Measurements from ENCODE around the gene NEUROG1.
A peak's percentile ranks its signal among the peaks of the same experiment; 100 is the strongest.

The NEUROG1 gene

DNA sequence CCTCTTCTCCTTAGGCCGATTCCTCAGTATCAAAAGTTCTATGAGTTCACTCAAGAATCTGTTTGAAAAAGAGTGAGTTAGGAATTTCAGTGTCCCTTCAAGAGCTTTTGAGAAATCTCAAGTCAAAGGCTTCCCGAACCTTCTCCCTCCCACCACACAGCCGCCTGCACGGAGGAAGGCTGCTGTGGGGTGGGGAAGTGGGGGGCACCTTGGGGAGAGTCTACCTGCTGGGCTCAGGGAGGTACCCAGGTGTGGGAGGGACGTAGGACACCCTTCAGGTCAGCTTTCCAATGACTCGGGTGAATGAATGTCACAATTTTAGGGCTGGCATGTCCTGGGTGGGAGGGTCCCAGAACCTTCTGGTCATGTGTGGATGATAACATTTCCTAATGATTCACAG lies 25.5 kb upstream of the NEUROG1 start:
- no peak for DNase-seq

DNA sequence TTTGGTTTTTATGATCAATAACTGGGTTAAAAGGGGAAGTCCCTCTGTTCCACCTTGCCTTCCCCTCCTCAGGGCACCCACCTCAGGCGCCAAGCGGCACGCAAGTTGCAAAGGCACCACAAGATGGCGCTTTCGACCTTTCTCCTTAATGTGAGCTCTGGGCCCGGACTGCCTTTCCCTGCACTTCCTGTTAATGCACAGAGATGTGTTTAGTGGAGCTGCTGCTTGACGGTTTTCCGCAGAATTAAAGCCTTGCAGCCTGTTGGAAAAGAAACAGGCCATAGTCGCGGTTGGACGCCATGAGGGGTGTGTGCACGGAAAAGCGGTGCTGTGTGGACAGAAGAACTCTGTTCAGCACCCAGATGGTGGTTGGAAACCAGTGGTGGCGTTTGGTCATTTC lies 25.1 kb upstream of the NEUROG1 start:
- peak; percentile 47 for DNase-seq

DNA sequence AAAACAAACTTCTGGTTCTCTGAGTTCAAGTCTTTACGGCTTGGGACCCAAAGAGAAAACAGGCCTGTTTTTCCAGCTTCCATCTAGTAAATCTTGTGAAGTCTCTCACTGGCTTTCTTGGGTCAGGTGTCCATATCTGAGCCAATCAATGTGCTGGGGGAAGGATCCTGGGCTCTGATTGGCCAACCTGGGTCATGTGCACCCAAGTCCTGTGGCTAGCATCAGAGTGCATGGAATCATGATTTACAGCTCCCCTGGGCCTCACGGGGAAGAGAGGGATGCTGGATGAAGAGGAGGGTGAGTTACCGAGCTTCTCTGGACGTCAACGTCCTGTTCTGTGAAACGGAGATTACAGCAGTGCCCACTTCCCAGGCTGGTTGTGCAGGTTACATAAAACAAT lies 23.6 kb upstream of the NEUROG1 start:
- DNase-seq = no peak

DNA sequence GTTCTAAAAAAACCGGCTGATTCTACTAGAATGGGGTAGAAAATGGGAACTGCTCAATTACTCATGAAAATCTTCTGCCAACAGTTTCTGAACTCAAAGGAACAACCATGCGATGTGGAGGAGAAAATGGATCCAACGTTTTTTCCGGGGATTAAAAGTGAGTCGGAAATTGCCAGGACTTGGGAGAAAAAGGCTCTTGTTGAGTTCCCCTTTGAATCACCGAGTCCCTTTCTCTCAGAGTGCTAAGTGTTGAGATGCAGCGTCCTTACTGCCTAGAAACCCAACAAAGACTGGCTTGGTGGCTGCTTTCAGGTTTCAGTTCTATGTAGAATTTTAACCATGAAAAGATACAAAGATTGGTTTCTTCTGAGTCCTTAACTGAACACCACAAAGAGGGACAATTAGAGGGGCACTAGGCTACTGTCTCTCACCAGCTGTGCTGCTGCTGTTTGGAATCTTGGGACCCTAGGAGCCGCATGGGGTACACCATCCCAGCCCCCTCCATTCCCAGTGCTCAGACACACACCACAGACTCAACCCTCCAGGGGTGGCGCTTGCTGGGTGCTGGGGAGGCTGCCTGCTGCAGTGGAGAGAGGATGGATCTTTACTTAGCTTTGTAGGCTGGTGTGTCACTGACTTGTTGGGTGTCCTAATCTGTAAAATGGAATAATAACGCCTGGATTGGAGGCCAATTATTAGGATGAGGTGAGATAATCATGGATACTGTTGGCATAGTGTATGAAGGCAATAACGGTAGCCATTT lies 21.5 kb upstream of the NEUROG1 start:
- DNase-seq = no peak

DNA sequence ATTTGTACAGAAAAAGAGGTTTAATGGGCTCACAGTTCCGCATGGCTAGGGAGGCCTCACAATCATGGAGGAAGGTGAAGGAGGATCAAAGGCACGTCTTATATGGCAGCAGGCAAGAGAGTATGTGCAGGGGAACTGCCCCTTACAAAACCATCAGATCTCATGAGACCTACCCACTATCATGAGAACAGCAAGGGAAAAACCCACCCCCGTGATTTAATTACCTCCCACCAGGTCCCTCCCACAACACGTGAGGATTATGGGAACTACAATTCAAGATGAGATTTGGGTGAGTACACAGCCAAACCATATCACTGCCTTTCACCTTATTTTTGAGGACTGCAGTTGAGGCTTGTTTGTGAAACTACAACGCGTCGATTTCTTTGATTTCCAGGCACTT lies 20.9 kb upstream of the NEUROG1 start:
- DNase-seq = no peak

DNA sequence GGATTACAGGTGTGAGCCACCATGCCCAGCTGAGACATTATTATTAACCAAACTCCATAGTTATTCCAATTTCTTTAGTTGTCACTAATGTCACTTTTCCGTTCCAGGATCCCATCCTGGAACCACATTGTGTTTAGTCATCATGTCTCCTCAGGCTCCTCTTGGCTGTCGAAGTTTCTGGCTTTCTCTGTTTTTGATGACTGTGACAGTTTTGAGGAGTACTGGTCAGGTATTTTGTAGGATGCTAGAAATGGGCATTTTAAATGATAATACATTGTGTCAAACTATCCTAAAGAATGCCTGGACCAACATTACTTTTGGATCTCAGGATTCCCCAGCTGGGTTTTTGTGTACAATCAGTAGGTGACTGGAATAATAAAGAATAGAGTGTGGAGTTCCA lies 19.8 kb upstream of the NEUROG1 start:
- no peak for DNase-seq

DNA sequence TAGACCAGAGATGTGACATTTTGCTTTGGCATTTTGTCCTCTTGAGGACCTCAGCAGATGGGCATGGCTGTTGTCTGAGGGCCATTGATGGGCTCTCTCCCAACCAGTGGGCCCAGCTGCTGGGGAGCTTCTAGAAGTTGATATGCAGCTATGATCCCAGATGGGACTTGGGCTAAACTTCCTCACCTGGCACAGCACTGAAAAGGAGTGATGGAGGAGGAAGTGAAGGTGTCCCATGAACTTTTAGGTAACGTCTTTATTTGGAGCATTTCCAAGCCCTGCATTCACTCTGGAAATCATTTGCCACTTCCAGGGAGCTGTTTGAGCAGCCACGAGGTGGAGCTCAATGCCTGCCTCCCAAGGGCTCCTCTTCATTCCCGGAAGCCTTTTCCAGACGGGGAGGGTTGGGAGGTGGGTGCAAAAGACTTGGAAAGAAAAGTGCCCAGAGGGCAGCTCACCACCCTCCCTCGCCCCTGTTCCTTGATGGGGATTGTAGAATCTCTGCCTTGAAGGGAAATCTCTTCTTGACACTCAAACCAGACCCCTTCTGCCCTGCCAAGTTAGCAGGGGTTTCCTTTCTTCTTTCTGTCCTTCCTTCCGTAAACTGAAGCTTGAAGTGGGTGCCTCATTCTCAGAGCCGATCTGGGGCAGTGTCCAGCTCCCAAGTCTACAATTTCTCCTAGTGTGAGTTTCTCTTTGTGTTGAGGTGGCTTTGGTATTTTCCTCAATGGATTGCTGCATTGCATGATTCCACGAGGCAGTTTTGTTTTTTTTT lies 18.1 kb upstream of the NEUROG1 start:
- DNase-seq = peak; percentile 40

DNA sequence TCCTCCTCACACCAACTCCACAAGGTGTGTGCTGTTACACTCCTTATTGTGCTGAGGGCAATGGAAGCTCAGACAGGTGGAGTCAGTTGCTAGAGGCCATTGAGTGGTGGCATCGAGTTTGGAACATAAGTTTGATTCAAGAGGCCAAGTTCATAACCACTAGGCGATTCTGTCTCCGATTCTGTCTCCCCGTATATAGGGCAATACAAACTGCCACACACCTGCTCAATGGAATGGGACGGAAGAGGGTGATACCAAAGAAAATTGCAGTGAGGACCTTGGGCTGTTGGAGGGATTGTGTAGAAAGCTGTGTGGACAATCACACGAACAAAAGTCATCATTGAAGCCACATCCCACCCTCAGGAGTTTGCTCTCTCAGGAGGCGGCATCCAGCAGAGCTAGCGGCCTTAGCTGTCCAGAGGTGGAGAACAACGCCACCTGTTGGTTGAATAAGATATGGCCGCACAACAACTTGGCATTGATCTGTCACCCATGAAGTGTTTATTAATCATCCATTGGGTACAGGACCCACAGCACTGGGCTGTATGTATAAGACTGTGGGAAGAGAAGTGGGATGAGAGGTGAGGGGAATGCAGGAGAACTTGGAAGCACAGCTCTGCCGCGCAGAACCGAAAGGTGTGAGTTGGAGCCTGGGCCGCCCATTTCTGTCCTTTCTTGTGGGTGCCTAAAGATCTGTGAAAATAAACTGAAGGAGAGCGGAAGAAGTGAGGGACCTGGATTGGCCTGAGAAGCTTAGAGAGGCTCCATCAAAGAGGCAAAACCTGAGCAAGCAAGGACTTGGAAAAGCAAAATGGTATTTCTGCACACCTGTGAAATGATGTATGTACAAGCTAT lies 16.1 kb upstream of the NEUROG1 start:
- DNase-seq = peak; percentile 66

DNA sequence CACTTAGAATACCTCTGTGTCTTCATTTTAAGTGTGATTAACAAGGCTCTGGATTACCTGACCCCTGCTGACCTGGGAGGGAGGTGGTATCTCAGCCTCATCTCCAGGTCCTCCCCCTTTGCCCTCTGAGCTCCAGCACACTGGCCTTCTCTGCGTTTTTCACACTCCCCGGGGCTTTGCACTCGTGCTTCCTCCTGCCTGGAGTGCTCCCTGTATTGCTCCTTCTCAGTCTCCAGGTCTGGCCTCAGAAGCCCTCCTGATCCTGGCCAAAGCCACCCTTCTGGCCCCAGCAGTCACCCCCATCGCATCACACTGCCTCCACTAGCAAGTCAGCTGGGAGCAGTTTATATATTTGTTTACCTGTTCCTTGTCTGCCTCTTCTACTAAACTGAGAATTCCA lies 13.6 kb upstream of the NEUROG1 start:
- no peak for DNase-seq

DNA sequence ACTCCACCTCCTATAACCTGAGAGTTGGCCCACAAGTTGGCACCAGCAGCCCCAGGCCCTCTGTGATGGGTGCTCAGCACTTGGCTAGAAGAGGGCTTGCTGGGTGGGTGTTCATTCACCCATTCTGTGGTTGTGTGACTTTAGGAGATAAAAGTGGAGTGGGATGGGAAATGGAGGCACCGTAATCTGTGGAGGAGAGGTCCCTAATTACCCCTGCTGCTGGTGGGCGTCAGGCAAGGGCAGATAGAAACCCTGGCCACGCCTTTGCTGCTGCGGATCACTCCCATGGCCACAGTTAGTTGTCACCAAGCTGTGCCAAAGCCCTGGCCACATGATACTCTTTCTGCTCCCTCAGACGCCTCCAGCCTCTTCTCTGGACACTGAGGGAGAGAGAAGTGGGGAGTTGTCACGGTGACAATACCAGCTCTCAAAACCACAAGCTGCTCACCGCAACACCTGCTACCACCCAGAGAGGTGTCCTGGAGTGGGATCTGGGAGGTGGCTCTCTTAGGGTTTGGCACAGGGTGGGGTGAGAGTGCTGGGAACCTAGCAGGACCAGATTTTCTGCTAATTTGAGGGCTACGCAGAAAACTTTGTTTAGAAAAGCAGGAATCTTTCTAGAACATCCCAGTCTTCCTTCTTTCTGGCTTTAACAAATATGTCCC lies 12.0 kb upstream of the NEUROG1 start:
- peak; percentile 77 for DNase-seq

DNA sequence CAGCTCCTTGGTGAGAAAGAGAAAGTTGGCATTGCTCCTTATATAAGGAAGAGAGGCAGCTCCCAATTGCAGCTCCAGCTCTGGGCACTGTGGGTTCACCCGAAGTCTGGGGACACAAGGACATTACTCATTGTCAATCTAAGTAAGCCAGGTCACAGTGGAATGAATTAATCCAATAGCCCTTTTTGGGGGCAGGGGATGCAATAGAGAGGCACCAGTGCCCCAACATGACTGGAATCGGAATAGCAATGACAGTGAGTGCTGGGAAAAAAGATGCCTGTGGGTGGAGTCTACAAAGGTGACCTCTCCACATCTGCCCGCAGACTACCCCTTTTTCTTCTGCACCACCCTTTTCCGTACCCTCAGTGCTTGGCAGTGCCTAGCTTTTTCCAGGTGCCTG lies 11.1 kb upstream of the NEUROG1 start:
- DNase-seq = no peak

DNA sequence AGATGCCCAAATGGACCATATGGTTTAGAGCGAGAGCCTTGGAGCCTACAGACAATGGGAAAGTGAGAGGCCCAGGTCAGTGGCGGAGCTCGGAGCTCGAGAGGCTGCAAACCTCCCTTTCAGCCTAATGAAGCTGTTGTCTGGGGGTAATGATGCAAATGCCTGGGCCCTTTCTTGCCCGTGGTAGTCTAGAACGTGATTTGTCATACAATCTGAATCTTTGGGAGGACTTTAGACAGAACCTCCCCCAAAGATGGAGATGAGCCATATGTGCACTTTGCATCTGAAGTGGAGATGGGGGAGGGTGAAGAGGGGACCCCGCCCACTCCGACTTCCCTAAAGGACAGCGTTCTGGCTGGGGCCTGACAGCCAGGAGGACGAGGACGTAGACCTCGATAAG lies 10.3 kb upstream of the NEUROG1 start:
- DNase-seq = no peak

DNA sequence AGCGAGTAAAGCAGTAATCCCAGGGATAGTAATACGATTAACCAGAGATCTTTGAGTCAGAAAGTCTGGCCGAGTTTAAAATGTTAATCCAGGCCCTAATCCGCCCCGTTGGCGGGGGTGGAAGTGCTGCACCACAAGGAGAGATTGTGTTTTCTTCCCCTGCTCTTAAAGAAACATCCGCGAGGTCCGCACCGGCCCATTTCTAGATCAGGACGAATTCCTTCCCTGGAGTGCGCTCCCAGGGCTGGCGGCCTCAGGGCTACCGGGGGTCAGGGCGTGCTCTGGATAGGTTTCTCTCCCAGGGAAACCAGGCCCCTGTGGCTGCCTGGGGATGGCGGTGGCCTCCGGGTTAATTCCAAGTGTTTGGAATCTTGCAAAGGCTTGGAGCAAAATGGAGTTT lies 9.3 kb upstream of the NEUROG1 start:
- DNase-seq = no peak

DNA sequence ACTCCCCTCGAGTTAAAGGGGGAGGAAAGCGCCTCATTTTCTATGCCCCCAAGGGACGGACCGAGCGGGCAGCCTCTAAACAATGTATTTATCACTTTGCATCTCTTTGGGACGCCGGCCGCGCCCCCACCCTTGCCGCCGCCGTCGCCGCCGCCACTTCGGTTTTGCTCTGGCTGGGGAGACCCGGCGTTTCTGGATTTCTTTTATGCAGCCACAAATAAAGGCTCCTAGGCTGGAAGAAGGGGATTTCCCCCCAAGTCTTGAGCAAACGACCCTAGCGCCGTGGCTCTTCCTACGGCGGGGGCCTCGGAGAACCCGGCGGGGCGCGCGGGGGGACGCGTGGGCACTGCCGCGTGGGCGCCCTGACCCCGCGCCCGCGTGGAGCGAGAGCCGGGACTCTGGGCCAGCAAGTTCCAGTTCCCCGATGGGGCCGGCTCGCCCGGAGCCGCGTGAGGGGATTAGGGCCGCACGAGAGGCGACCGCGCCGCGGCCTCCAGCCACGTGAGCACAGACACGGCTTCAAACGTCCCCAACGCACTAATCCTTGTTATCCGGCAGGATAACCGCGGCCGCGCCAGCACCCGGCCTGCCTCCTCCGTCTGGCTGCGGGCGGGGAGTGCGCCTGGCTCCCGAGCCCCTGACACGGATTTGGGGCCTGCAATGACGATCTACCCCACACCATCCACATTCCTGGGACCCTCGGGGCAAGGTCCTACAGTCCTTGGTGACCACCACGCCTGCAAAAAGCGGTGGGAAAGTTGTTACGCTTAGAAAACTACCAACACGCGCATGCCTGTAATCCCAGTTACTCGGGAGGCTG lies 7.9 kb upstream of the NEUROG1 start:
- DNase-seq = no peak

DNA sequence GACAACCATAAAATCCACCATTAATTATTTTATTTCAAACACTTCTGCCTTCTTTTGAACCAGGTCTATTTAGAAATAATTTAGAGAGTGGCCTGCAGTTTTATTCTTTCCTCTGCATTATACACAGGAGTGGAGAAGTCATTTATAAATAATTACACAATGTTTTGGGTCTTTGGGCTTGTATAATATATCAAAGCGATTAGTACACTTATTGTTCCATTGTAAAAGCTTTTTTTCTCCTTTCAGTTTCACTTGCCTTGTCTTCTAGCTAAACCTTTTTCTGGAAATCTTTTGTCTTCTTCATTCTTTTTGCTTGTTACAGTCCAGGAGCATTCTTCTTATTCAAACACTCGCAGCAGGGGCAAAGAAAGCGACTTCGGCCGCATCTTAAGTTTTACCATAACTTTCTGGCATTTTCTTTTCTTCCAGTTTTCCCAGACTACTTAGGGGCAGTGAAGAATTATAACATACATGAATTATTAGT lies 7.3 kb upstream of the NEUROG1 start:
- no peak for DNase-seq

DNA sequence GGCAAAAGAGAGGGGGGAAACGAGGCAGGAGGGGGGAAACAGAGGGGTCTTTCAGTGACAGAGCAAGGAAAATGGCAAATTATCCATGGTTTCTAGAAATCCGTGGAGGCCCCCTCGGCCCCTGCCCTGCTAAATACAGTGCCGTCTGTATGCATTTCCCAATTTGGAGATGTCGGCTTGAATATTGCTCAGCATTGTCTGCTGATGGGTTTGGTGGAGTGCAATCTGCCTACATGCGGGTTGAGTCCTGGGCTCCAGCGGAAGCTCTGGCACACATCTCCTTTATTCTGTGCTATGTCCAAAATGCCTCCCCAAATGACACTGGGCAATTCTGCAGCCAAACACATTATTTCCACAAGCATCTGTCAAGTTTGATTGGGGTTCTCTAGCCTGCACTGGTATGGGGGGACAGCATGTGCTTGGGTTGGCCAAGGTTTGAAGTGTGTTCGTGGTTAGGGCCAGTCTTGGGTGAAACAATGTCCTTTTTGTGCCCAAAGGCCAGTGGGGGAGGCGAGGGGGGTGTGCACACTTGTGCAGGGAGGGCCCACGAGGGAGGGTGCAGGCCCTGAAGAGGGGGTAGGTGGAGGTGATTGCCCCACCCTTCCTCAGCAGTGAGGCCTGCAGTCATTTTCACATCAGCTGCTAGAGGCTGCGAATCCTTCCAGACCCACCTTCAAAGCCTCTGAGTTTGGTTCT lies 6.2 kb upstream of the NEUROG1 start:
- DNase-seq = no peak

DNA sequence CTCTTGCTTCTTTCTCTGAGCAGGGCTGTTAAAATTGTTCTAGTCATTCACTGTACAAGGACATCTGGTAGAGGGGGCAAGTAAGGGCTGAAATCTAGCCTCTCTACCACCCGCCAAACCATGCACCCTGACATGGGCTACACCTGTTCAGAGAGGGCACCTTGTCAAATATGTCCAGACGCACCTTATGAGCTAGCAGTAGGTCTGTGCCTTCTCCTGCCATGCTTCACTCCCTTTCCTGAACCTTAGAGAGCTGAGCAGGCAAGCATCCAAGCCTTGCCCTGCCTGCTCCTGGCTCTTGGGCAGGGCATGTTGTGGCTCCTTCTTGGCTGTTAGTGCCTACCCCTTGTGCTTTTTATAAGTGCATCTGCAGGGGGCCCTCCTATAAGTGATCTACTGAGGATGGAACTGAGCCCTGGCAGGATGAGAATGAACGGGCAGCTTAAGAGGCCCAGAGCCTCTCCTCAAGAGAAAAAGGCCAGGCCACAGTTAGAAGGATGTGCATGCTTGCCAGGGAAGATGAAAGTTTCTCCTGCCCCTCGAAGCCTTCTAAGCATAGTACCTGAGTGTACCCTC lies 3.8 kb upstream of the NEUROG1 start:
- no peak for DNase-seq

DNA sequence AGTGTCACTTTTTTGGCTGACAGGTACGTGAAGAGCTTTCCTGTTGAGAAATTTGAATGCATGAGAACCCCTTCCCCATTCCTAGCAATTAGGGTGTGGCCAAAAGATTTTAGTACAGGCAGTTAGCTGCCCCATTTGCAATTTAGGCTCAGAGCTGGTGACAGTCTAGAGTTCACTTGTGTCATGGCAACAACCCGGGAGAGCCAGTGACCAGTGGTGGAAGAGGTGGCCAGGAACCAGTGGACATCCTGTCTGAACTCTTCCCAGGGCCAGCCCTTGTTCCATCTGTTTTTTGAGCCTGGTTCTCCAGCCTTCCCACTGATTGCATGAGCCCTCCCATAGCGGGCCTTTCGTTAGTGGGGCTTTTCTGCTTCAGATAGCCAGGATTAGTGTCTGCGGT lies 2.5 kb upstream of the NEUROG1 start:
- no peak for DNase-seq

DNA sequence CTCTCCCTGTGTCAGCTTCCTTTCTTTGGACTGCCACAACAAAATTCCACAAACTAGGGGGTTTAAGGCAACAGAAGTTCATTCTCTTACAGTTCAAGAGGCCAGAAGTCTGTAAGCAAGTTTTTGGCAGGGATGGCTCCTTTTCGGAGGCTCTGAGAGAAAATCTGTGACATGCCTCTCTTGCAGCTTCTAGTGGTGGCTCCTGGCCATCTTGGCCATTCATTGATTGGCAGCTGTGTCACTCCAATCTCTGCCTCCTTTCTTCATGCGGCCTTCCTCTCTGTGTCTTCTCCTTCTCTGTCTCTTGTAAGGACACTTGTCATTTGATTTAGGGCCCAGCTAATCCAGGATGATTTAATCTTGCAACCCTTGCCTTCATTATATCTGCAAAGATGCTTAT lies 2.0 kb upstream of the NEUROG1 start:
- DNase-seq = no peak

DNA sequence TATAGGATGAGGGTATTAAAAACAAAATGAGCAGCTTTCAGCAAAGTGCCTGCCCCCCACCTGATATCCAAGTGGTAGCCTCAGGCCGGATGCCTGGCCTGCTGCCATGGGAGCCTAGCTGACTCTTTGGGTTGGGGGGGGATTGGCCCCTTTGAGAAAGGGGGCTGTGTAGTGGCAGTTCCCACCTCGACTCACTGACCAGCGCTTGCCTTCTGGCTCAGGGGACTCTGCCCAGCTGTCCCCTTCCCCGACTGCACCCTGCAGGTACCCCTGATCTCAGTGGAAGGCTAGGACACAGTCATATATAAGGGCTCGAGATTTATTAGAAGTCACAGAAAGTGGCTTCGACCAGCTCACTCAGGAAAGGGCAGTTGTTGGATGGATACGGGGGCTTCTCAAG lies 1.5 kb upstream of the NEUROG1 start:
- no peak for DNase-seq

DNA sequence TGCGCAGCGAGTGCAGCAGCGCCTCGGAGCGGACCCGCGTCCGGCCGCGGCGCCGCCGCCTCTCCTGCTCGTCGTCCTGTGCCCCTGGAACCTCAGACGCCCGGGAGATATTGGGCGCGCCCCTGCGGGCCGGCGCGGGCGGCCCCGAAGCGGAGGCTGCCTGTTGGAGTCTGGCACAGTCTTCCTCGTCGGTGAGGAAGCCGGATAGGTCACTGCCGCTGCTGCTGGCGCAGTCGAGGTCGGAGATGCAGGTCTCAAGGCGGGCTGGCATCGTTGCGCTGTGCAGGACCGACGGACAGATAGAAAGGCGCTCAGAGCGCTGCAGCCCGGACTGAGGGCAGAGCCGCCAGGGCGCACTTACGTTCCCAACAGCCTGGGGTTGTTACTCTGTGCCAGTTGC lies 344 bp downstream of the NEUROG1 start:
- DNase-seq = no peak
